Stimulated activated naive CD4-positive, alpha-beta T cell treated with Interleukin-2 at 50 U/mL for 16 hours (primary cell): ENCODE measurements around the gene CROCC2.

Experiments used
- DNase-seq: peaks from one replicate; lab custom pipeline; 2025; lab: John Stamatoyannopoulos, UW

CROCC2 gene

DNA sequence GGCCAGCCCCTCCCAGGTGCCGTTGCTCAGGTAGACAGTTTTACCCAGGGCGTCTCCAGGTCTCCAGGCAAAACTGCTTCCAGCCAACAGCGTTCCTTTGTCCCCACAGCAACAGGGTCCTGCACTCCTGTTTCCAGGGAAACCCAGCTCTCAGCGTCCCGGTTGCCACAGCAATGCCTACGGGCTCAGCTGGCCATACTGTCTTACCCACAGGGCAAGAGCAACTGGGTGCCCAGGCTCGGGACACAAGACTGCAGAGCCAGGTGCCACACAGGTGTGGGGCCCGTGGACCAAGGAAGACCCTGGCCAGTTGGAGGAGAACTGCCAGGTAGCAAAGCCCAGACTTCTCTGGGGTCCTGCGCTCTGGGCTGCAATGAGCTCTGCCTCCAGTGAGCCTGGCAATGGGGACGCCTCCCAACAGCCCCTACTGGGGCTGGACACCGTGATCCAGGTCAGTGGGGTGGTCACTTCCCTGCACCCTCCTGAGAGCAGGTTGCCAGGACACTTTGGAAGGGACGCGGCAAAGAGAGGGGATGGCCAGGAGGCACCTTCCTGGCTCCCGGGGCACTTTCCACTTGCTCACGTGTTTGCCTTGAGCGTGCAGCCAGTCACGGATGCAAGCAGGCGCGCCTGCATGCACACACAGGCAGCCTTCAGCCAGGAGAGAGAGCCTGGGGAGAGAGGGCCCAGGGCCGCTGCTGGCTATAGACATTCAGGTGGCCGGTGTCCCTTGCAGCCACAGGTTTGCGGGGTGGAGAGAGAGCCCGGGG, at the start of gene CROCC2:
CROCC2 (plus strand) TSS at position 196 of the 770 bp plus-strand sequence; CDS start at position 374, 178 bp downstream.
- no peak for DNase-seq

DNA sequence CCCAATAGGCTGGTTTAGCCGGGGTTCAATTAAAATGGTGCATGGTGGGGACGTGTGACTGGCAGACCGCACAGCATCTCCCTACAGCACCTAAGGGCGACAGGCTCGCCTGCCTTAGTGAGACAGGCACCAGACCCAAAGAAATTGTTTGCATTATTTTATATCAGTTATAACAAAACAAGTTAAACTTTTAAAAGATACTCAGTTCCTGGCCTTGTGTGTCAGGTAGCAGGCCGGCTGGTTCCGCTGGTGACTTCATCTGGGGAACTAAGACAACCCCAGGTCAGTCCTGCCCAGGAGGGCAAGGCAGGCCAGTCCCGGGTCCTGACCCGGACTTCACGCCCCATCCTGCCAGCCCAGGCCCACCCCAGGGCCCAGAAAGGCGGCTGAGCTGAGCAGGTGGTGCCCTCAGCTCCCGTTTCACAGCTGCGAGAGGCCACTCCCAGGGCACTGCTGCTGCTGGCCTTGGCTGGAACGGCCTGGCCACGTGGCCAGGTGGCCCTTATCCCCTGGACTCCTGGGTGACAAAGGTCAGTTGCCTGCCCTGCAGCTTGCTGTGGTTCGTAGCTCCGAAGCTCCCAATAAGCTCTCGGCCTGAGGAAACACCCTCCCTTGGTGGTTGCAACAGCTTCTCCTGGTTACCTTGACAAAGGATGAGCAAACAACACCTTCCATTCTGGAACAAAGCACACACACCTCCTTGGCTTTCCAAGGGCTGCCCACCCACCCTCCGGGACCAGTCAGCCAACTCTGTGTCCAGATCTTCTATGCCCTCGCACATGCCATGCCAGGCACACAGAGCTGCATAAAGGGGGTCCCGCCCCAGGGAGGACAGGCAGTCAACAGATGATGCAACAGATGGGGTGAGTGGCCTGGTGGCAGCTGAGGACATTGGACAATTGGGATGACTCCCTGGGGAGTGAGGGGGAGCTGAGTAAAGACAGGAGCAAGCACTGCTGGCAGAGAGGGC, 48.8 kb upstream of the CROCC2 start:
- DNase-seq: no peak

GRCh38 chr2:240858321-240858720, 47.8 kb upstream of the CROCC2 start:
- no peak for DNase-seq

DNA sequence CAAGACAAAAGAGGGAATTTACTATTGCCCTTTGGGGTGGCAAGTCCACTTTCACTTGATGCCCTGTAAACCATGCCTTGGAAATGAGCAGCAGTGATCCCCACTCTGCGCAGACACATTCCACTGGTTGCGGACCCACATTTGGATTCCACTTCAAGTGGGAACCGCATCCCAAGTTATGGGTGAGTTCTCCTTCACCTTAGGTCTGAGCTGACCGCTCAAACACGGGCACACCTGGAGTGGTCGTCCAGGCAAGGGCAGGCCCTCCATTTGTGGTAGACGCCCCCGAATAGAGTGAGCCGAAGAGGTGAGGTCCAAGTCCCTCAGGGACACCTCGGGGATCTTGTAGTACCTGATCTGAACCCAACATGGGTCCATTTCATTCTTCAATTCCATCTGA, 47.3 kb upstream of the CROCC2 start:
- no peak for DNase-seq

DNA sequence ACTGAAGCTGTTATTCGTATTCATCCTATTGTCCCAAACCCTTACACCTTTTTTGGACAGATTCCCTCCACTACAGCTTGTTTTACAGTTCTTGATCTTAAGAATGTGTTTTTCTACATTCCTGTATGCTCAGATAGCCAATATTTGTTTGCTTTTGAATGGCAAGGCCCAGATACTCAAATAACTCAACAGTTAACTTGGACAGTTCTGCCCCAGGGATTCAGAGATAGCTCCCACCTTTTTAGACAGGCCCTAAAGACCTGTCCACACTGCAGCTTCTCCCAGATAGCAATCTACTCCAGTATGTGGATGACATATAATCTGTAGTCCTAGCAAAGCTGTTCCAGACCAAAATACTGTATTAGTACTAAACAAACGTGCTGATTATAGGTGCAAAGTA, 44.6 kb upstream of the CROCC2 start:
- DNase-seq: no peak

GRCh38 chr2:240864475-240864874, 41.7 kb upstream of the CROCC2 start:
- DNase-seq: no peak

GRCh38 chr2:240865391-240865790, 40.7 kb upstream of the CROCC2 start:
- no peak for DNase-seq

DNA sequence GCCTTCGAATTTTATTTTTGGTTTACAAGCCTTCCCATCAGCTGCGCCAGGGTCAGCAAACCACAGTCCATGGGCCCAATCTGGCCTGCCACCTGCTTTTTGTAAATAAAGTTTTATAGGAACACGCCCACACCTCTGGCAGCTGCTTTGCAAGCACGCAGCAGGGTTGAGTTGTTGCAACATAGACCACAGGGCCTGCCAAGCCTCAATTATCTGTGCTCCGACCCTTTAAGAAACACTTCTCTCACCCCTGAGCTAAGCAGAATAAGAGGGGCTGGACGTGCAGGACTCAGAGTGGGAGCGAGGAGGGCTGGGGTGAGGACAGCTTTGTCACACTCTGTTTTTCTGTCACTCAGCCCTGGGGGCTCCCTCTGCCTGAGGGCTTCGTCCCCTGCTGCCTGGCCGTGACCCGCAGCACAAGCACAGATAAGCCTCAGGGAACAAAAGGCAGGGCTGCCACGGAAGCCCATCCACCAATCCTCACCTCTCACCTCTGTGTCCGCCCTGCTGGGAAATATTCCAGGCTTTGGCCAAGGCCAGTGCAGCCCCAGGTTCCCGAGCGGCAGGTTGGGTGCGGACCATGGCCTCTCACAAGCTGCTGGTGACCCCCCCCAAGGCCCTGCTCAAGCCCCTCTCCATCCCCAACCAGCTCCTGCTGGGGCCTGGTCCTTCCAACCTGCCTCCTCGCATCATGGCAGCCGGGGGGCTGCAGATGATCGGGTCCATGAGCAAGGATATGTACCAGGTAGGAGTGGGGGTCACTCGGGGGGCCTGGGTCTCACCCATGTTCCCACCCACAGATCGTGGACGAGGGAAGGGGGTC, 37.6 kb upstream of the CROCC2 start, which contains the start of gene AGXT:
AGXT (plus strand) TSS at position 539 of the 823 bp plus-strand sequence; CDS start at position 581, 42 bp downstream.
- DNase-seq: no peak

GRCh38 chr2:240869109-240869955, 36.8 kb upstream of the CROCC2 start:
- DNase-seq: no peak

DNA sequence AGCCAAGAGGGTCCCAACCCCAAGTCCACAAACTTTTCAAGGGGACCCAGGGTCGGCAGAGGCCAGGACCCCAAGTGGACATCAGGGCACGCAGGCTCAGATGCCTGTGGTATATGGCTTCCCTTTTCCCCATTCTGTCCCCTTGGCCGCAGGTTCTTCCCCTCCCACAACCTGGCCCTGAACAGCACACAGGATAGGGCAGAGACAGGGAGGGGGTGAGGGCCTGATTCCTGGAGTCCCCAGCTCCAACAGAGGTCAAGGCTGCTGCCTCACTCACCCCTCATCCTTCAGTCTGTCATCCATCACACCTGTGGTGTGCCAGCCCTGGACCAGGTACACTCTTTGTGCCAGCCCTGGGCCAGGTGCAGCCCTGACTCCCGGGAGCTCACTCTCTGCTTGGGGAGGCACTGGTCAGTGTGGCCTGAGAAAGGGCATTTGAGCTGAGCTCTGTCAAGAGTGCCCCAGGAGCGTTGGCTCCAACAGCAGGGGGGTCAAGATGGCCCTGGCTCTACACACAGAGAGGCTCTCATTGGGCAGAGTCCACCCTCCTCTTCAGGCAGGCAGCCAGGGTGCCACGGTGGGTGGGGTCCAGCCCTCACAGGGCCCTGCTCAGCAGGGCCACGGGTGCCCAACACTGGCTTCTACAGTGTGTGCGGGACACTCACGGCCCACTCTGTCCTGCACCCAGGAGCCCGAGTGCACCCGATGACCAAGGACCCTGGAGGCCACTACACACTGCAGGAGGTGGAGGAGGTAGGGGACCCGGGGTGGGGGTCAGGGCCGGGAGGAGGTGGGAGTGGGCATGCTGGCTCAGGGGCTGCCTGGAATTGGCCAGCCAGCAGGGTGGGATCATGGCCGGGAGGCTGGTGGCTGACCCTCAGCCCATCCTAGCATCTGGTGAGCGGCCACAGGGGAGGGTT, 35.9 kb upstream of the CROCC2 start:
- no peak for DNase-seq

GRCh38 chr2:240871071-240871958, 34.8 kb upstream of the CROCC2 start:
- no peak for DNase-seq

DNA sequence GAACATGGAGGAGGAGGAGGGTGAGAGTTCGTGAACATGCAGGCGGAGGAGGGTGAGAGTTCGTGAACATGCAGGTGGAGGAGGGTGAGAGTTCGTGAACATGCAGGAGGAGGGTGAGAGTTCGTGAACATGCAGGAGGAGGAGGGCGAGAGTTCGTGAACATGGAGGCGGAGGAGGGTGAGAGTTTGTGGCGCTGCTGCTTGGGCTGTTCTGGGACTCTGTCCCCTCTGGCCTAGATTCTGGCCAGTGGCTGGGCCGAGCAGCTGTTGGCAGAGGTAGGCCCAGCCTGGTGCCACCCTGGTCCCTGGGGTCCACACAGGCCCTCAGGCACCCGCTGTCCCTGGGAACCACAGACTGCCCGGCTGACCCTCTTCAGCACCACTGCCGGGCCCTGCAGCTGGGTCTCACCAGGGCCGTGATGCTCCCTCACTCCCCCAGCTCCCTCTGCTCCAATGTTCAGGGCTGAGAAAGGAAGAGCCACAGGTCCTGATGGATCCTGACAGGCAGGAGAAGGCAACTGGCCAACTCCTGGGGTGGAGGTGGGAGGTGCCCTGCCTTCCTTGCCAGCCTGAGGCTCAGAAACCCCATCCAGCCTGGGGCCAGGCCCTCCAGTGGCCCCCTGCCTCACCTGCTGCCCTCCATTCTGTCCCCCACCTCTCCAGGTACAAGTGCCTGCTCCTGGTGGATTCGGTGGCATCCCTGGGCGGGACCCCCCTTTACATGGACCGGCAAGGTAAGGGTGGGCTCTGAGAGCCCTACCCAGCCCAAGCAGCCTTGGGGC, 33.6 kb upstream of the CROCC2 start:
- DNase-seq: no peak

GRCh38 chr2:240873098-240873788, 32.9 kb upstream of the CROCC2 start:
- DNase-seq: no peak

DNA sequence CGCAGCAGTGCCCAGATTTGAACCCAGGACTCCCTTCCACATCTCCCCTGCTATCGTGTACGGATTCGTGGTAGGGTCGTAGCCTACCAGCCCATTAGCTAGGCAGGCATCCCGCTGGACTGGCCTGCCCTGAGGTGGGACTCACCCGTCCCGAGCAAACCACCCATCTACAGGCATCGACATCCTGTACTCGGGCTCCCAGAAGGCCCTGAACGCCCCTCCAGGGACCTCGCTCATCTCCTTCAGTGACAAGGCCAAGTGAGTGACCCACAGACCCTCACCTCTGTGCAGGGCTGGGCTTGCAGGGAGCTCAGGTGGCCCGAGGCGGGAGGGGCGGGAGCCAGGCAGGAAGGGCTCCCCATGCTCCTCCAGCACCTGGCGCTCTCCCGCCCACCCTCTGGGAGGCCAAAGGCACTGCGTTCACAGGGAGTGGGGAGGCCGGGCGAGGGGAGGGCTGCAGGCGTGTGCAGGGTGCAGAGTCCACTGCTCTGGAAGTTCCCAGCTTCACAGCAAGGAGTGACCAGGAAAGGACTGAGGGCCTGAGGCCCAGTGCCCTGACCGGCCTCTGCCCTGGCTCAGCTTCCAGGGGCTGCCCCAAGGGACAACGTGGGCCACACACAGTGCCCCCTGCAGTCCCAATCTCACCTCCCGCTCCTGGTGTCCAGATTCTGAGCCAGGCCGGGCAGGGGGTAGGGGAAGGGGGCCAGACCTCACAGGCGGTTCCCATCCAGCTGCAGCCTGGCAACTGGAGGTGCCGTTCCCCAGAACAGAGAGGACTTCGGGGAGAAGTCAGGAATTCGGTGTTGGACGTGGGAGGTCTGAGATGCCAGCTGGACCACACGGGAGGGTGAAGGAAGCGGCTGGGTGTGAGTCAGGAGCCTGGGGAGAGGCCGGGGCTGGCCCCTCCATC, 32.1 kb upstream of the CROCC2 start:
- DNase-seq: no peak

DNA sequence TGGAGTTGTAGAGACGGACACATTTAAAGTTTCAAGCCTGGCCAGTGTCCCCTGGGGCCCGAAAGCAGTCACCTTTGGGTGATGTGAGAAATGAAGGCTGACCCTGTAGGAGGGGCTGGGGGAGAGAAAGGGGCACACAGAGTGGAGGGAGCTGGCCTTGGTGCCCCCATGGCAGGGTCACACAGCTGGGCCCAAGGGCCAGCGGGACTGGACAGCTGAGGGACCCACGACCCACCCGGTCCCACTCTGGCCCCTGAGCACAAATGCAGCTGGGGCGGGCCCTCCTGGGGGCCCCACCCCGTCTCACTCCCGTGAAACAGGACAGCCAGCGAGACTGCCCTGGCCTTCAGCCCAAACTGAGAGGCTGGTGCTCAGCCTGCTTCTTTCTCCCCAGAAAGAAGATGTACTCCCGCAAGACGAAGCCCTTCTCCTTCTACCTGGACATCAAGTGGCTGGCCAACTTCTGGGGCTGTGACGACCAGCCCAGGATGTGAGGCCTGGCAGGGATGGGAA, 31.4 kb upstream of the CROCC2 start:
- DNase-seq: no peak
